Embryonic facial prominence (tissue), 1 donor: ENCODE data around the gene OR6X1.
"Not testable (repeated sequence)": the region's sequence is repeated elsewhere in the genome, so short reads cannot be mapped to it uniquely, and the experiment has no call there.

Source experiments
- DNase-seq: peaks from one replicate; pipeline ENCODE4 v3.0.0-alpha.2; 2016; ENCODE audit errors: extremely low spot score

The OR6X1 gene

DNA sequence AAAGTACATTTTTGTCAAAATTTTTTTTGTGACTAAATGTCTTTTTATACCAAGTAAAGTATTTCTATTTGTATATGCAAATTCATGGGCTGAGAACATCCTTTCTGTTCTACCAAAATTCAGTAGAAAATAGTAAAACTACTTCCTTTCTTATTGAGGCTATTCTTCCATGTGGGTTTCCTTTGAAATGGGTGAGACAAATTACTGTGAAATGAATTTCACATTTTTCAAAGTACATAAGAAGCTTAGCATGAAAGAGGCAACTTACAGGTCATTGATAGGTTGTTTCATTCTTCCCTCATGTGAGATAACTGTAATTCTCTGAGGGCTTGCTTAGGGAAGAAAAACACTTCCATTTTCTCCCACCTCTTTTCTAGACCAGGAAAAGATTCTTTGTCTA lies 1.0 kb upstream of the OR6X1 start:
- DNase-seq, result no peak

DNA sequence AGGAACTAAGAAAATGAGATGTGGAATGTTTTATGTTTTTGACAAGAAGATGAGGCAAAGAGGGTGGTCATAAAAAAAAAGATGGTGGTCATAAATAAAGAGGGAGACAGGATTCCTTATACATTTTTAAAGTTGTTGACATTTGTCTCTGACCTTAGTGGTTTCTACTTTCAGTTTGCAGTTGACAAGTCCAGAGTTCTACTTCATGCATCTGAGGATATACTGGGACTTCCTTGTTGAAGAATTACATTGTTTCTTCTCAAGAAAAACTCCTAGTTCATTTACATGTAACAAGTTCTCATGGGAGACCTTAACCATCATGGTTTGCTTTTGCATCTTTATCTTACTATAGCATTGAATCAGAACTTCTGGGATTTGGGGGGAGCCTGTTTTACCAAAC lies 1.2 kb downstream of the OR6X1 start:
- DNase-seq, result no peak

DNA sequence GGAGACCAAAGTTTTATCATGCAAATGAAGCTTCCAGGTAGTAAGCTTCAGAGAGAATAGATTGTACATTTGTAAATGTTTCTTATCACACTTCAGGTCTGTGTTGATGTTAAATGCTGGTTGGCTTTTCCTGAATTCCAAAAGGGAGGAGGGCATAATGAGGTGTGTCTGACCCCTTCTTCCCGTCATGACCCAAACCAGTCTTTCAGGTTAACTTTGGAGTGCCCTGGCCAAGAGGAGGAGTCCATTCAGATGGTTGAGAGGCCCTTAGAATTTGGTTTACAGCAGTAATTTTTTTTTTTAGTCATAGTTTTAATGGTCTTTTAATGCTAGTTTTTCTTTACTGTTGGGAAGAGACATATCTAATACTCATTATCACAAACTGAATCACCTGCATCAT lies 2.5 kb downstream of the OR6X1 start:
- DNase-seq, result no peak

DNA sequence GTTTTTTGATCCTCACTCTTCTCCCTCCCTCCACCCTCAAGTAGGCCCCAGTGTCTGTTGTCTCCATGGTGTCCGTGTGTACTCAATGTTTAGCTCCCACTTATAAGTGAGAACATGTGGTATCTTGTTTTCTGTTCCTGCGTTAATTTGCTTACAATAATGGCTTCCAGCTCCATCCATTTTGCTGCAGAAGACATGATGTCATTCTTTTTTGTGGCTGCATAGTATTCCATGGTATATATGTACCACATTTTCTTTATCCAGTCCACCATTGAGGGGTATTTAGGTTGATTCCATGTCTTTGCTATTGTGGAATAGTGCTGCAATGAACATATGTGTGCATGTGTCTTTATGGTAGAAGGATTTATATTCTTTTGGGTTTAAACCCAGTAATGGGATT lies 6.0 kb downstream of the OR6X1 start:
- not testable (repeated sequence) for DNase-seq

DNA sequence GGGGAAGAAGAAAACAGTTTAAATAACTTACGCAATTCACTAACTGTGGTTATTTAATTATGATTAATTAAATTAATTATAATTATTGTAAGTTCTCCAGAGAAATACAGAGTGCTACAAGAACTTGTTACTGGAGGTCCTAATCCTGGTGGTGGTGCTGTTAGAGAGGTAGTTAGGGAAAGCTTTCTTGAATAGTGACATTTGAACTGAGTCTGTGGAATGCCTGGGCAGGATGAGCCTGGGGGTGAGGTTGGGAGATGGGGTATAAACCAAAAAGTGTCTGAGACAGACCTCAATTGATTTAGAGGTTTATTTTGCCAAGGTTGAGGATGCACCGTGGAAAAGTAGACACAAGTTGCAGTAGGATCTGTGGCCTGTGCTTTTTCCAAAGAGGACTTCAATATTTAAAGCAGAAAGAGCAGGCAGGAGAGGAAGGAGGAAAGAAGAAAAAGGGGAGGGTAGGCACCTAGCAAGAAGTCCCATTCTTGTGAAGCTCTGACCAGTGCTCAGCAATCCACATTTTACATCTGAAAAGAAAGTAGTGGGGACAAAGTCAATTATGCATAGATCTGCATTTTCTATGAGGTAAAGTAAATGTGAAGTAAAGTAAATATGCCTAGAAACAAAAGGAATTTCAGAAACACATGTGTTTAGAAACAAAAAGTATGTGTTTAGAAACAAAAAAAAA lies 8.4 kb downstream of the OR6X1 start:
- DNase-seq, result no peak

DNA sequence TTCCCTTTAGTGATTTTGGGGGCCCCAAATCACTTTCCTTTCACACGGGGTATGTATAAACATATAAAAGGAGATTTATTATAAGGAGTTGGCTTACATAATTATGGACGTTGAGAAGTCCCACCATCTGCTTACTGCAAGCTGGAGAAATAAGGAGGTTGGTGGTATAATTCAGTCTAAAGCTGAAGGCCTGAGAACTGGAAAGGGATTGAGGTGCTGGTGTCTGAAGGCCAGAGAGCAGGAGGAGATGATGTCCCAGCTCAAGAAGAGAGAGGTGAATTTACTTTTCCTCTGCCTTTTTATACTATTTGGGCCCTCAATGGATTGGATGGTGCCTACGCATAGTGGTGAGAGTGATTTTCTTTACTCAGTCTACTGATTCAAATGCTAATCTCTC lies 11.6 kb downstream of the OR6X1 start:
- DNase-seq, result no peak

DNA sequence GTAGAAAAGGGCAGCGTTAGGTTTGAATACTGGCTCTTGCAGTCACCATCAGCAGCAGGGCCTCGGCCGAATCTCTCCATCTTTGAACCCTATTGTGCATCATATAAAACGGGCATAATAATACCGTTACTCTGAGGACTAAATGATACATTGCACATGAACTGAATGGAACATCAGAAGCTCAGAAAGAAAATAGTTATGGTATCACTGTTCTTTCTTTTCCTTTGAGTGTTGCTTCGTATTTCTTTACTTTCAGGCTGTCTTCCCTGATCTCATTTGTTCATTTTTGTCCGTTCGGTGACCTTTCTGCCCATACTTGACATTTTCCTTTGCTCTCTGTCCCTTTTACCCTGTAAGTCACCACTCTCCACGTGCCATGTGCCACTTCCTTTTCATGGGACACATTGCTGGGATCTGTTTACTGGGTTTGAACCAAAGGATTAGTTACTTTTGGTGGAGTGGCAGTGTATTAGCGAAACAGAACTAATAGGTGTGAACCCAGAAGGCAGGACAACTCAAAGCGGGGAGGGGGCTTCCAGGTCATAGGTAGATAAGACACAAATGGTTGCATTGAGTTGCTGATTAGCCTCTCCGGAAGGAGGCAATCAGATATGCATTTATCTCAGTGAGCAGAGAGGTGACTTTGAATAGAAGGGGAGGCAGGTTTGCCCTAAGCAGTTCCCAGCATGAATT lies 12.1 kb downstream of the OR6X1 start:
- peak; percentile 17 for DNase-seq

DNA sequence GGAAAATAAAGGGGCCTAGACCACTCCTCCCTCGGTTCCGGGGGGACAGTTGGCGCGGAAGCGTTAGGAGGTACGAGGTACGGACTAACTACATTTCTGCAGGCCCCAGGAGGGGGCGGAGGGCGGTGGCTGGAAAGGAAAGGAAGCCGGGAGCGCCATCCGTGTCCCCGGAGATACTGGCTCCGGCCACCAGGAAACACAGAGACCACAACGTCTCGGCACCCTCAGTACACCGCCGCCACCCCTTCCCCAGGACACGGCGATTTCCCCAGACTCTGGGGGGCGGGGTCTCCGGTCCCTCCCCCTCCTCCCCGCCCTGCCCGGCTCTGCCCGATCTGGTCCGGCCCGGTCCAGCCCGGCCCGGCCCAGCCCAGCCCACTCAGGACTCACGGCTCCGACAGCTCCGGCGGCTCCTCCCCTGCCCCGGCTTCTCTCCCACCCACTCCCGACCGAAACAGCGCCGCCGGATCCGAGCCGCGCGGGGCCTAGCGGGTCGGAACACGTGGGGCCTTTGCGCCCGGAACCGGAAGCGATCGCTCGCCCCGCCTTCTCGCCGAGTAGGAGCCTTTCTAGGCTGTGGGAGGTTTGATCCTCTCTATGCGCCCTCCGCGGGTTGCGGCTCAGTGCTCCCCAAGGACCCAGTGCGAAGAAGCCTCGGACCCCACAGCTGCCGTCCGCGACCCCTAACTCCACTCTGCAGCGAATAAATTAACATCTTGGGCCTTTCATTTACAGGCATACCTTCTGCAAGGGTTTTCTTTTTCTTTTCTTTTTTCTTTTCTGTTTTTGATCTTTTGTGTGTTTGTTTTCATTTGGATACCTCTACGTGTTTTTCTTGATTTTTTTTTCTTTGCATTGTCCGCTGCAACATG lies 12.9 kb downstream of the OR6X1 start, which contains the start of gene ZNF202:
Gene ZNF202, minus strand, starts transcription at position 502 of the 872 bp plus-strand sequence. CDS start 10,772 bp downstream, outside the sequence.
- peak; percentile 86 for DNase-seq

DNA sequence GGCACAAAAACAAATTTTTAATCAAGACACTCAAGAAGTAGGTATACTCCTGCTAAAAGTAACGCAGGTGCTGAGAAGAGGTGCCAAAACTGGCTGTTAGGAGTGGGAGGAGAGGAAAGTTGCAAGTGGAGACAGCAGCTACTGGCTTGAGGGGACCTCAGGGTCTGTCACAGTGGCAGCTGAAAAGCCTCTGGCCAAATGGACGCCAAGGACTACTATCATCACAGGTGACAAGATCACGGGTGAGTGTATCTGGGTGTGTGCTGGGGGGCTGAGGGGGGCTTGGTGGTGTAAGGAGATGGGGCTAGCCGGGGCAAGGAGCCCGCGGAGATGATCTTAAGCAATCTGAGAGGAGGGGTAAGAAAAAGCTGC lies 13.5 kb downstream of the OR6X1 start:
- no peak for DNase-seq

DNA sequence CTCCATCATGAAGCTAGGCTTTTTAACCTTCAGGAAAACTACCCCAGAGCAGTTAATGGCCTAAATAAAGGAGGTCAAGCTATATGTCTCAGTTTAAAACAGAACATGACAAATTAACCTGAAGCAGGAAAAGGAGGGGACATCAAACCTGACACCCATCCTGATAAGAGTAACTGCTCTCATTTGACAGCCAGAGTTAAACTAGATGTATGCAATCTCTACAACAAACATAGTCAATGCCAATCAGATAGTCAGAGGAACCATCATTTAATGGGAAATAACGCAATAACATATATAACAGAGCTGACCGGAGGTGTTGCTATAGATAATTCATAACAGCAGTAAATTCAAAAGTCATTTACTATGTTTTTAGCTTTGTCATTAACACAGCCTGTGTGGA lies 15.9 kb downstream of the OR6X1 start:
- no peak for DNase-seq

DNA sequence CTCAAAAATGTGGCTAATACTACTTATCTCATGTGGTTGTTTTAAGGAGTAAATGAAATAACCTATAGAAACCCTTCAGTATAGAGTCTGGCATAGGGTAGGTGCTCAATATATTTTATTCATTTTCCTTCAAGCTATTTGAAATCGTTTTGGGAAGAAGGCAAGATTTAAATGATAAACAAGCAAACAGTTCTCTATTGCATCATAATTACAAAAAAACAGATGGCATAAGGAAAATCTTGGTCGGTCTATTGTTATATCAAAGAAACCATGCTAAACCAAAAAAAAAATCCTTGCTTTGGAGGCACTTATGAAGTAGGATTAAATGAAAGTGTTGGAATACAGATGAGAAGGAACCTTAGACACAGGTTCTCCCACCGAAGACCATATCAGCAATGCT lies 17.5 kb downstream of the OR6X1 start:
- DNase-seq, result no peak

DNA sequence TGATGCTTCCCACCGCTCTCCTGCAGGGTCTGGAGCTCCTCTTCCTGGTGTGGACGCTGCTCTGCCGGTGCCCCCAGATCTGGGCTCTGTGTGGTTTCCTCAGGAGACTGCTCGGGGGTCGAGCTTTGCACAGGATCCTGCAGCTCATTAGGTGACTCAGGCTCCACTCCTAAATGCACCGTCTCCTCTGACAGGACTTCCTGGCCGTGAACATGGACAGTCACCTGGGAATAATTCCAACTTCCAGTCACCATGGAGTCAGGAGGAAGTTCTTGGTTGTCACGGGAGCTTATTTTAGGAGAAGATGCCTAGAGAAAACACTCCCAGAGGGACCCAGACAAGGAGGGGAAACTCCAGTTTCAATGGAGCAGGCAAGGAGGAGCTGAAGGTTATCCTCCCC lies 24.7 kb downstream of the OR6X1 start:
- DNase-seq, result no peak

DNA sequence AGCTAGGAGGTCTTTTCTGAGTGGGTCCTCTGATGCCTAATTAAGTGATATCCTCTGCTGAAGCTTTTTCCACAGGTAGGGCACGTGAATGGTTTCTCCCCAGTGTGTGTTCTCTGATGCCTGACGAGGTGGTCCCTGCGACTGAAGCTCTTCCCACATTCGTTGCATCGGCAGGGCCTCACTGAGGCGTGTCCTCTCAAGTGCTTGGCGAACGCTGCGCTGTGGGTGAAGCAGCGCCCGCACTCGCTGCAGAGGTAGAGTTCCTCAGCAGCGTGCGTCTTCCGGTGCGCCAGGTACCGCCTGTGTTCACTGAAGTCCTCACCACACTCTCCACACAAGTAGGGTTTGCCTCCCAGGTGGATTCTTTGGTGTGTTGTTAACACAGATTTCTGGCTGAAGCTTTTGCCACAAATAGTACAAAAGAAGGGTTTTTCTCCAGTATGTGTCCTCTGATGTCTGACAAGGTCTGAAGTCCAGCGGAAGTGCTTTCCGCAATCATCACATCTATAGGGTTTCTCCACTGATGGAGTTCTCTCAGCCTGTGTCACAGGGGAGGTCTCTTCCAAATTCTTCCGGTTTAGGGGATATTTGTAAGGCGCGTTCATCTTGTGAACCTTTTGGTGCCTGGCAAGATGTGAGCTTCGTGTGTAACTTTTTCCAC lies 28.2 kb downstream of the OR6X1 start:
- no peak for DNase-seq

DNA sequence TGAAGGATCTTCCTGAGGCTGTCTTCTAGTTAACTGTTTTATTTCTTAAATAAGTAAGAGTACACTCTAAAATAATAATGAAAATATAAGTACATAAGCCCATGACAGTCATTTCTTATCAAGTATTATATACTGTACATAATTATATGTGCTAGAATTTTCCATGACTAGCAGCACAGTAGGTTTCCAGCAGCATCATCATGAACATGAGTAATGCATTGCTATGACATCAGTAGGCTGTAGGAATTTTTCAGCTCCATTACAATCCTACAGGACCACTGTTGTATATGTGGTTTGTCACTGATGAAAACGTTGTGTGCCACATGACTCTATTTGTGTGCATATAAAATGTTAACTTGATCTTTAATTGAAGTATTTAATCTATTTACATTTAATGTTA lies 34.9 kb downstream of the OR6X1 start:
- no peak for DNase-seq

DNA sequence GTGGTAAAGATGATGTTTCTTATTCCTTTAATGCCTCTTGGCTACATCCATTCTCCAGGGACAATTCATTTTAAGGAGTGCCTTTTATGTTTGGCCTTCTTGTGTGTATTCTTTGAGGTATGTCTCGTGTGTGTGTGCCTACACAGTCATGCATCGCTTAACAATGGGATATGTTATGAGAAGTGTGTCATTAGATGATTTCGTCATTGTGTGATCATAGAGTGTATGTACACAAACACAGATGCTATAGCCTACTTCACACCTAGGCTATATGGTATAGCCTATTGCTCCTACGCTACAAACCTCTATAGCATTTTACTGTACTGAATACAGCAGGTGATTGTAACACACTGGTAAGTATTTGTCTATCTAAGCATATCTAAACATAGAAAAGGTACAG lies 35.8 kb downstream of the OR6X1 start:
- no peak for DNase-seq

DNA sequence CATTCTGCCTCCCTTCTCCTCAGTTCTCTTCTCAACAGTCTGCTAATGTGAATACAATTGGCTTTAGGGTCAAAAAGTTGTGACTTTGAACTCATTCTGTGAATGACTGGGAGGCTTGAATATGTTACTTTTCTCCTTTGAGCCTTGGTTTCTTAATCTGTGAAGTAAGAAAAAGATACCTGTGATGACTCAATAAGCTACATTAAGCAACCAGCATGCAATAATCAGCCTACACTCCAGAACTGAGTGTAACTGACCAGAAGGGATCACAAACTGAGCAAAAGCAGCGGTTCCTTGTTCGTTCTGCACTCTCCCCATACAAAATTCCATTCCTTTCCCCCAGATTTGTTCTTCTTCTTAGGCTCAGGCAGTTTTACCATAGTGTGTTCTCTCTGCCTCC lies 36.3 kb downstream of the OR6X1 start:
- DNase-seq, result no peak

DNA sequence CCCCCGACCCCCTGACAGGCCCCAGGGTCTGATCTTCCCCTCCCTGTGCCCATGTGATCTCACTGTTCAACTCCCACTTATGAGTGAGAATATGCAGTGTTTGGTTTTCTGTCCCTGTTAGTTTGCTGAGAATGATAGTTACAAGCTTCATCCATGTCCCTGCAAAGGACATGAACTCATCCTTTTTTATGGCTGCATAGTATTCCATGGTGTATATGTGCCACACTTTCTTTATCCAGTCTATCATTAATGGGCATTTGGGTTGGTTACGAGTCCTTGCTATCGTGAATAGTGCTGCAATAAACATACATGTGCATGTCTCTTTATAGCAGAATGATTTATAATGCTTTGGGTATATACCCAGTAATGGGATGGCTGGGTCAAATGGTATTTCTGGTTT lies 41.7 kb downstream of the OR6X1 start:
- DNase-seq, result not testable (repeated sequence)

DNA sequence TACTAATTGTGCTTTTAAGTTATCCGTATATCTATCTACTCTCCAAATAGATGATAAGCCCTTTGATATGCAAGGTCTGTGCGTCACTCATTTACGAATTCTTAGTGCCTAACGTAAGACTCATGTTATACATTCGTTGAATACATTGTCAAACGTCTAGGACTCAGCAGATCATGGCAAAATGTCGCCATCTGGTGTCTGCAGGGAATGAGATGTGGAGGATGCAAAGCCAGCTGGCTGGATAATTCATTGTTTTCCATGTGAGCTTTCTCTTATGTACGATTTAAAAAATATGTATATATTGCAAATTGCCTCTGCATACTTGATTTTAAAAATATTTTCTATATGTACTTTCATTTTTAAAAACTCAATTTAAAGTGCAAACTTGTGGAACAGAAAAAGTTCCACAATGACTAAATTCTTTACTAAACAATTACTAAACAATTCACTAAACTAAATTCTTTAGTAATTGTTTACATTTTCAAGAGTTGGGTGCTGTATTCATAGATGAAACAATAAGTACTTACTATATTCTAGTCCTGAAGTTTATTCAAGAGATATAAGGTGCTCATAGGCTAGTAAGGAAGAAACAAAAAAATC lies 46.6 kb downstream of the OR6X1 start:
- DNase-seq, result no peak

DNA sequence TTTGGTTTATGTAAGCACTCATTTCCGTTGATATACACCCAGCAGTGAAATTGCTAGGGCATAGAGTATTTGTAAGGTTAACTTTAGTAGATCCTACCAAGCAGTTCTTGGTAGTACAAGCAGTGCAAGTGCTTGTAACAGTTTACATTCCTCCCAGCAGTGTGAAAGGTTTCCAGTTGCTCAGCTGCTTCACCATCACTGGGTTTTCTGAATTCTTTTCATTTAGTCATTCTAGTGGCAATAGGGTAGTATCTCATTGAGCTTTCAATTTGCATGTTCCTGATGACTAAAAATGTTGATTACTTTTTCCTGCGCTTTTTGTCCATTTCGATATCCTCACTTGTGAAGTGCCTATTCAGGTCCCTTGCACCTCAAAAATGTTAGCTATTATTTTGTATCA lies 47.1 kb downstream of the OR6X1 start:
- DNase-seq, result no peak

DNA sequence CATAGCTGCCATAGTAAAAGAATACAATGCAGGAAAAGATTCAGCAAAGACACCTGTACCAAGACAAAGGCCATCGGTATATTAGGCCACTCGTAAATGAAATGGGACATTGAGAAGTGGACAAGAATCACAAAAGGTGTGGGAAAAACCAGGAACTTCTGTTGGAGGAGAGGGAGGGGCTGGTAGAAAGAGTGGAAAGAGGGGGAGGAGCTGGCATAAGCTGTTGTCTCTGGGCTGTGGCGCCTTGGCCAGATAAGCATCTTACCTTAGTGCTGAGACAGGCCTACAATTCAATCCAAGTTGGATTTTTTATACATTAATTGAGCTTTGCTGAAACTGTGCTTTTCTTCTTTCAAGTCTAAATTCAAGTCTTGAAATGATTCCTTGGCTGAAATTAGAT lies 50.0 kb downstream of the OR6X1 start:
- no peak for DNase-seq
